ENCODE data around the gene PLXNB2.

The PLXNB2 gene

DNA sequence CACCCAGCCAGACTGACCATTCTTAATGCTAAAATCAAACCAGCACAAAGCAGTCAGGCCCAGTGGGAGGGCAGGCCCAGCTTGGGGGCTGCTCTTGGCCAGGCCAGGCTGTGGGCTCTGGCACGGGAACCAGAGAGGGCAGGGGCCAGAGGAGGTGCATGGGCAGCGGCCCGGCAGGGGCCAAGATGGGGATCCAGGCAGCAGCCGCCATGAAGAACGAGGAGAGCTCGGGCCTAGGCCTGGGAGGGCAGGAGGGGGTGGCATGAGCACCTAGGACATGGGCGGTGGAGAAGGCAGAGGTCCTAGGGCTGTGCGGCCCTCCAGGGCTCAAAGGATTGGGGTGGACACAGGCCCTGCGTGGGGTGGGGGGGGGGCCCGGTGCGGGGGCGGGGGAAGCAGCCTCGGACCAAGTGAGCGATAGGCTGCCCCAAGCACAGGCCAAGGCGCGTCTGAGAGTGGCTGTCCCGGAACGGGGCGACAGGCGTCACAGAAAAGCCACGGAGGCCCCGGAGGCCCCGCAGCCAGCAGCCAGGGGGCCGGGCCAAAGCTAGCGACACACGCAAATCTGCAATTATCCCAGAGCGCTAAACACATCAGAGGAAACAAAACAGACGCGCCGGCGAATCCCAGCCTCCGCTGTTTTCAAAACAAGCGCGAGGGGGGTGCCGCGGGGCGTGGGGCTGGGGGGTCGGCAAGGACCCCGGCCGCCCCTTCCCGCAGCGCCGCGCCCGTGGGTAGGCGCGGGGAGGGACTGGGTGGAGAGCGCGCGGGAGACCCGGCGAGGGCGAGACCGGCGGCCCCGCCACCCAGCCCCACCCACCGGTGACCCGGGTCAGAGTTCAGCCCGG lies 8.3 kb downstream of the PLXNB2 start:
- DNase-seq (ENCODE audit: low read depth) = no peak

DNA sequence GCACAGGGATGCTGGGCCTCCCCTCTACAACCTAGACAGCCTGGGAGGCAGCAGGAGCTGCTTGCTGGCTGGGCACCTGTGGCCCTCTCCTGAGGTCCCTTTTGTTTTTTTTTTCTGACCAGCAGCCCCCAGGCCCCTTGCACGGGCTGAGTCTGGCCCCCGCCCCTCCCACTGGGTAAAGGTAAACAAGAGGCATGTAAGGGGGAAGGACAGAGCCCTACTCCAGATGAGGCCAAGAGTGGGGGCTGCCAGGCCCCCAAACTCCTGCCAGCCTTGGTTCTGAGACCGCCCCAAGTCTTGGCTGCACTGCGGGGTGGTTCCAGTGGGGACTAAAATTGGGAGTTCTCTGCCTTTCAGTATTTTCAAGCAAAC lies 9.2 kb downstream of the PLXNB2 start:
- DNase-seq (ENCODE audit: low read depth) = no peak

DNA sequence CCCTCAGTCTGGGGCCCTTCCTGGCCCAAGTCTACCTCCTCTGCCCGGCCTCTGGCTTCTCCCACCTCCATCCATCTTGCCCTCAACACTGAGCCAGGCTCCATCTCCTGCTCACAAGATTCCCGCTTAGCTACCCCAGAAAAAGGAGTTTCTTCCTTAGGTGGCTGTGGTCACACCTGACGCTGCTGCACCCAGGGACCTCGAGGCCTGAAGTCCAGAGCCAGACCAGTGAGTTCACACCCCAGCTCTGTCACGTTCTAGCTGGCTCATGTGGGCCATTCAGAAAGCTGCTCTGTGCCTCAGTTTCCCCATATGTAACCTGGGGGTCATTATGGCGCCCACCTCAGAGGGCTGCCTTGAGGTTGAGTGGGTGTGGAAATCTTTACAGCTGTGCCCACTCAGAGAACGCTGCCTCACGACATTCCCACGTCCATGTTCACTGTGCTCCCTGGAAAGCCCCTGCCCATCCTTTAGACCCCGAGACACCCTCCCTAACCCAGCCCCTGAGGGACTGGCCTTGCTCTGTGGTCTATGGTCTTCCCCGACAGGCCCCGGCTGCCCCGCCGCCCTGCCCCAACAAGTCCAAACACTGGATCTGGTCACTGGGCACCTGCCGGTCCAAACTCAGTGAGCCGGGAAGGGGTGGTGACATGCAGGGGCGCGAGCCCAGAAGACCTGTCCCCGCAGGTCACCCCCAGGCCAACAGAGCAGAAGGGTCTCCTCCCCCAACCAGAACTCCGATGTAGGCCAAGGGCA lies 9.8 kb downstream of the PLXNB2 start:
- DNase-seq (ENCODE audit: low read depth) = no peak

DNA sequence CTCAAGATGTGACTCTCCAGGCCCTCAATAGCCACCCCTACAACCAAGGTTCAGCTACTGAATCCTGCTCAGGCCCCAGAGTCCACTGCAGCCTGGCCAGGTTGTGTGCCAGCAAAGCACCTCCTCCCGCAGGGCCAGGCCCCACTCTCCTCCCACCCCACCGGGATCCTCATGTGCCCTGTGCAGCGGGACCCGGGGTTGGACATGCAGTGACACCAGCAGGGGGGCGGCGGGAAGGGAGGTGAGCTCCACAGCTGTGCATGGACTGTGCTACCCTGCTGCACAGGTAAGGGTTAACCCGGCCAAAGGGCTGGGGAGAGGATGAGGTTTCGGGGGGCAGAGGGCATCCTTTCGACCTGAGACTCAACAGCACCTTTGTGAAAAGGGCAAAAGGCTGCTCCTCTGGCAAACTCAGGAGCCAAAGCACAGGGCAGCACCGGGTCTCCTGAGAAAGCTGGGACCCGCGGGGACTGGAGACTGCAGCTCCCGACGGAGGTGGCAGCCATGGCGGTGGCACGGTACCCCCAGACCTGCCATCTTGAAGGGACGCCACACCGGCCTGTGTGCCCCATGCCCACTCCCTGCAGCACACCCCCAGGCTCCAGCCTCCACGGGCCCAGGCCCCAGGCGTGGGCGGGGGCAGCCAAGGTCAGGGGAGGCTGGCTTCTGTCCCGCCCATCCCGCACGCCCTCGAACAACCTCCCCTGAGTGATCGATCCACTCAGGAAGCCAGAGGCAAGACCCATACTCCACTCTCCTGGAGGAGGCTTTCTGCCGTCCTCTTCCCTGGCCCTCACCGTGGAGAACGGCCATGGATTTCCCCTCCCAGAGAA lies 10.6 kb downstream of the PLXNB2 start:
- DNase-seq (ENCODE audit: low read depth) = no peak

DNA sequence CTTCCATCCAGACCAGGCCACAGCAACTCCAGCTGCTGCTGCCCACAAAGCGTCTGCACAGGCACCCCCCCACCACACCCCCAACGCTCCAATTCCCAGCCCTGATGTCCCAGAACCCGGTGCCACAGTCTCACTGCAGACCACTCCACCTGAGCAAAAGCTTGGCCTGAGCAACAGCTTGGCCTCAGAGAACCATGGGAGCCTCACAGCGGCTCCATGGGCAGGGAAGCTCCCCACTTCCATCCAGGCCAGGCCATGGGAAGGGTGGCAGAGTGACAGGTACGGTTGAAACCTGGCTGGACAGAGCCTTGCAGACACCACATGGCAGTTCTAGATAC lies 13.2 kb downstream of the PLXNB2 start:
- DNase-seq (ENCODE audit: low read depth) = no peak

DNA sequence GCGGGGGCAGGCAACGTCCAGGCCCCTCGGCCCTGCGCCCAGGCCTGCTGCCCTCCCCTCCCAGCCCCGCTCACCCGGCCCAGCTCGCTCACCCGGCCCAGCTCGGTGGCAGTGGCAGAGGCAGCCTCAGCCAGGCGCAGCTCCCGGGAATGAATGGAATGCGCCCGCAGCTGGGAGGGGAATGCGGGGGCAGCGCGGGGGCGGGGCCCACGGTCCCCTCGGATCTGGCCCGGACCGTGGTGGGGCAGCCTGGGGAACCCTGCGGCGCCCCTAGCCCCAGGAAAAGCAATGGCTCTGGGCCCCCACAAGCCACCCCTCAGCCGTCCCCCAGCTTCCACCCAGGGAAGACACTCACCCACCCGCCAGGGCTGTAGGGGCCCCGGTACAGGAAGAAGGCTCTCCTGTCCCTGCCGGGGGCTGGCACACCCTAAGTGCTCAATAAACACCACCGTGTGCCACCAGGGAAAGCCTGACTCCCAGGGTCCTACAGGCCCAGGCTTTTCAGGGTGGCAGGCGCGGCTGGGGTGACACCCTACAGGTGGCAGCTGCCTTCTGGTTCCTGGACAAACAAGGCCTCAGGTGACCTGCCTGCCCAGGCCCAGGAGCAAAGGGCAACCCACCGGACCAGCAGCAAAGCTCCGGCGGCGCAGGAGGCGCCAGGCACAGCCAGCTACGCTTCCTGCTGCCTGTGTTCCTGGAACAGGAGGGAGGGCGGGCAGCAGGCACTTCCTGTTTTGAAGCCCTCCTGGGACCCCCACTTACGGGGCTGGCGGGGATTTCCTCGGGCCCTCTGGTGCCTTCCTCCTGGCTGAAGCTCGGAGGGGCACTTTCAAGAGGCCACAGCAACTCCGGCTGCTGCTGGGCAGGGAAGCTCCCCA lies 13.8 kb downstream of the PLXNB2 start:
- DNase-seq (ENCODE audit: low read depth) = no peak

DNA sequence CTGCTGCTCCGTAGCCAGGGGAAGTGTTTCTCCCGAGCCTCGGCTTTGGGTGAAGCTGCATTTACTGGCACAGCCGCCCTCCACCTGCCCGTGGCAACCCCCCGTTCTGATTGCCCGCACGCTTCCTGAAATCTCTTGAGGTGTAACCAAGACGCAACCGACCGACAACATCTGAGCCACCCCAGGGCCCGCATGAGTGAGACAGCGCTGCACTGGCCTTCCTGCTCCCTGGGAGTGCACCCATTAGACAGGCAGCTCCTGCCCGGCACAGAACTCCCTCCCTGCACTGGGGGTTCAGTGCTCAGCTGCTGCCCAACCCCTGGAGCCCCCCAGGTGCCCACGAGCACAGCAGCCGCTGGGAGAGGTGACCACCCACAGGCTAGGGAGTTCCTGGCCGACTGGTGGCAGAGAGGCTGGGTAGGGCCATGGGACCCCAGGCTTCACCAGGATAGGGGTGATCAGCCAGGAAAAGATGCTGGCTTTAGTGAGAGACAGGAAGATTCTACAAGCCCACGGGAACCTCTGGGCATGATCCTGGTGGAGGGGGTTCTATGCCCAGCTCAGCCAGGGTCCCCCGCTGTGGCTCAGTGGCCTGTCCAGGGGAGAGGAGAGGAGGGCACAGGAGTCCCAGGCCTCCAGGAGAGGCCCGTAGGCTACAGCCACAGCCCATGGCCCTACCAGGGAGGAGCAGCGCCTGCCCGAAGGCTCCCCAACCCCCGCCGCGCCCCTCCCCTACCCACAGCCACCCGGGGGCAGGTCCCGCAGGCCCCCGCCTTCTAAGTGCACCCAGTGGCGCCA lies 14.6 kb downstream of the PLXNB2 start:
- no peak for DNase-seq (ENCODE audit: low read depth)

DNA sequence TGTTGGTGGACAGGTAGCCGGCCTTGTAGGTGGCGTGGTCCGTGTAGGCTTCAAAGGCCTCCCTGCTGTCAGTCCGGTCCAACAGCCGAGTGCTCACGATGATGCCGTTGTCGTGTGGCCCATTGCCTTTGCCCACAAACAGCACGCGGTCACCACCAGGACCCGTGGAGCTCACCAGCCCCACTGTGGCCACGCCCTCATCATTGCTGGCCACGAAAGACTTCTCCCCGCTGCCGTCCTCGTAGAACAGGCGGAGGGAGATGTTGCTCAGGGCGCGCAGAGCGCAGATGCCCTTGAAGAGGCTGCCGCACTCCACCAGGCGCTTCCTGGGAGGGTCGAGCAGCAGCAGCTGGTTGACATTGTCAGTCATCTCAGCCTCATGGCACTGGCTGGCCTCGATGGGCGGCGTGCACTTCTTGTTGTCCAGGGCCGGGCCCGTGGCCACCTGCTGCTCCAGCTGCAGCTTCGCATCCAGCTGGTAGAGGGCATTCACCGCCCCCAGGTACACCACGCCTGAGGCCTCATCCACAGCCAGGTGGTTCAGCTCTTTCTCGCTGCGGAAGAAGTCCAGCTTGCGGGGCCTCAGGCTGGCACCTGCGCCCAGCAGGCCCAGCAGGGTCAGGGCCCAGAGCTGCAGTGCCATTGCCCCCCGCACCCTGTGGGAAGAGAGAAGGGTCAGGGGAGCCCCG lies 17.4 kb downstream of the PLXNB2 start:
- DNase-seq (ENCODE audit: low read depth) = no peak

DNA sequence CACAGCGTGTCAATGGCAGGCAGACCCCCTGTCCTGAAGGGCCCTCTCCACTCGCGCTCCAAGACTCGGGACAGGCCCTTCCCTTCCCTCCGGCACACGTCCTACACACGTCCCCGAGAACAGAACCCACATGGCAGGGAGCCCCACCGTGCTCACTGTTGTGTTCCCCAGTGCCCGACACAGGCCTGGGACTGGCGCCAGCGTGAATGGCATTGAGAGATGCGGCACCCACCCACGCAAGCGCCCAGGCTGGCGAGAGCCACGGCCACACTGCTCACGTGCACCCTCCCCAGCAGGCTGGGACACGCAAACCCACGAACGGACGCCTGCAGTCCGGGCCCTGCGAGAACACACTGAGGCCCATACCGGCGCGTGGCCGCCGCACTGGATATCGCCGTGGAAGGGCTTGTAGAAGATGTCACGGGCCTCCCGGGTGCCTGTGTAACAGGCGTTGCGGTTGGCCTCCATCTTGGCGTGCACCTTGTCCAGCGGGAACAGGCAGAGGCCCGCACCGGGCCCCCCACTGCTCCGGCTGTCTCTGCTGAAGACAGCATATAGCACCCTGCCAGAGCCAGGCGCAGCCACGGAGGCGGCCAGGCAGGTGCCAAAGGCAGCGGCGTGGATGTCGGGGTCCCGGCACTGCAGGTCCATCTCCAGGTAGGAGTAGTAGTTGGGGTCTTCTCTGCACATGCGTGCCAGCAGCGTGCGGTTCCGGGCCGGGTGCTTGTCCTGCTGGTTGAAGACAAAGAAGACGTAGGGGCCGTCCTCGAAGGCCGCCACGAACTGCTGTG lies 18.1 kb downstream of the PLXNB2 start:
- DNase-seq (ENCODE audit: low read depth) = no peak

DNA sequence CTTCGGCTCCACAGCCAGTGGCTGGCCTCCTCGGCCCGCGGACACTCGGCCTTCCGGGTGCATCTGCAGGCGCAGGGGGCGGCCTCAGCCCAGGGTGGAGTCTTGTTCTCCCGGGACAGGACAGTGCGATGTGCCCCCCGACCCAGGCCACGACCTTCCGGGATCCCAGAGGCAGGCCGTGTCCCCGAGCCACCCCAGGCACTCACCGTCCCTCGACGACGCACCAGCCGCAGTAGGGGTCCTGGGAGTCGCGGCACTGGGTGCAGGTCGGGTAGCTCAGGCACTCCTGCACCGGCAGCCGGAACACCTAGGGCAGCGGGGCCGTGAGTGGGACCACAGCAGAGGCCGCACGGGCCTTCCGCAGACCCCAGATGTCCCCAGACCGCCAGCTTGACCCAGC lies 19.7 kb downstream of the PLXNB2 start:
- no peak for DNase-seq (ENCODE audit: low read depth)

DNA sequence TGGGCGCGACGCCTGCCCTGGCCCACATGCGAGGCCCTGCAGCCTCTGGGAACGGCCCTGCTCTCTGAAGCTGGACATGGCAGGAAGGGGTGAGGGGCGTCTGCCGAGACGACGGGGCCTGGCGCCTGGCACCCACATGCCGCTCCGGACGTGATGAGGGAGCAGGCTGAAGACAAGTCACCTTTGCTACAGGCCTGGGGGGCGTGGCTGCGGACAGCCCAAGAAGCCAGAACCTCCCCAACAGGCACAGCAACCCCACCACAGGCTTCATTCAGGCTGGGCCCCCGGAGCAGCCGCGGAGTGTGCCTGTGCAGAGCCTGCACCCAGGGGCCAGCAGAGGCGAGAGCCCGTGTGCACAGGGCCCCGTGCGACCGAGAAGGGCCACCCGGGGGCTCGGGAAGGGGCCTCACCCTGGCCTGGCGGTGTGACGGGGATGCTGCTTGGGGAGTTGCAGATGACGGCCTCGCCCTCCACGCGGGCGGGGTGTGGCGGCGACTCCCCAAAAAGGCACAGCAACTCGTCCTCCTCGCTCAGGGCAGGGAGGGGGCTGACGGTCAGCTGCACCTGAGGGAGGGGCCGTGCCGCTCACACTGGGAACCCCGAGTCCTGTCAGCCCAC lies 20.6 kb downstream of the PLXNB2 start:
- DNase-seq (ENCODE audit: low read depth) = no peak

DNA sequence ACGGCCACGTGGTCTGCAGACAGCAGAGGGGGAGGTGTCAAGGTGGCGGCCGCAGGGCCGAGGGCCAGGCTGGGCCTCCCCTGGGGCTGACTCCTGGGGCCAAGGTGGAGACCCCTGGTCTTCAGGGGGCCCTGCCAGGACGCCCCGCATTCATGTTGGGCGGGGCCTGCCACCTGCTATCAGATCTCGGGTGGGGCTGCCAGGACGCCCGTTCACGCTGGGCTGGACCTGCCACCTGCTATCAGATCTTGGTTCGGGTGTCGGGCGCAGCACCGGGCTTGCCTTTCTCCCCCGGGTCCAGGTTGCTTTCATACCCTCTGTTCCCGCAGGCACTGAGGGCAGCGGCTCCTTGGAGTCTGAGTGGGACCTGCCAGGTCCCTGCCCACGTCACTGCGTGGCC lies 21.2 kb downstream of the PLXNB2 start:
- no peak for DNase-seq (ENCODE audit: low read depth)

DNA sequence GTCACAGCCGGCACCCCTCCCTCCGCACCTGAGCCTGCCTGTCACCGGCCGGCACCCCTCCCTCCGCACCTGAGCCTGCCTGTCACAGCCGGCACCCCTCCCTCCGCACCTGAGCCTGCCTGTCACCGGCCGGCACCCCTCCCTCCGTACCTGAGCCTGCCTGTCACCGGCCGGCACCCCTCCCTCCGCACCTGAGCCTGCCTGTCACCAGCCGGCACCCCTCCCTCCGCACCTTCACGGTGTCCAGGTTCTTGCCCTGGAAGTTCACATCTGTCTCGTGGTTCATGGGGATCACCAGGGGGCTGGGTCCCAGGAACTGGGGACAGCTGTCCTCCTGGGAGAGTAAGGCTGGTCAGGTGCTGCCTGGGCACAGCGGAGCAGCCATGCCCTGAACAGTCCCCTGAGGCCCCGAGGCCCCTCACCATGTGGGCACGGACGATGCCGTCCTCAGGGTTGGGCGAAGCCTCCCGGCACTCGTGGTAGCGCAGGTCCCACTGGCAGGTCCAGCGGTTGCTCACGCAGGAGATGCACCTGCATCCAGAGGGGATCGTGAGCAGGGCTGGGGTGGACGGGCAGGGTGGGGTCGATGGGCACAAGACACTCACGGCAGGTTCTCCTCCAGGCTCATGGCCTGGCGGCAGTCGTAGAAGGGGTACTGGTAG lies 21.7 kb downstream of the PLXNB2 start:
- no peak for DNase-seq (ENCODE audit: low read depth)

DNA sequence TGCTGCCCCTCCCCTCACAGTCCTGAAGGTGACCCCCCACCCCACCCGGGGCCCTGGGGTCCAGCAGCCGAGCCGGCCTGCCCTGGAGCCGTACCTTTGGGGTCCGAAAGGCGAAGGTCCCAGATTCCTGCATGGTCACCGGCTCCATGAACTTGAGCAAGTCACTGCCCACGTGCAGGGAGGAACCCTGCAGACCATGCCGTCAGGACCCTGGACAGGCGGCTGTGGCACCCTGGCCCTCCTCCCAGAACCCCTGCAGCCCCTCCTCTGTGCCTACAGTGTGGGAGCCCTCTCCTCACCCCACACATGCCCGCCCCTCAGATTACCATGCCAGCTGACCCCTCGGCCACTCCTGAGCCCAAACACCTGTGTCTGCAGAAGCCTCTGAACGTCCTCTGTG lies 23.0 kb downstream of the PLXNB2 start:
- DNase-seq (ENCODE audit: low read depth) = no peak

DNA sequence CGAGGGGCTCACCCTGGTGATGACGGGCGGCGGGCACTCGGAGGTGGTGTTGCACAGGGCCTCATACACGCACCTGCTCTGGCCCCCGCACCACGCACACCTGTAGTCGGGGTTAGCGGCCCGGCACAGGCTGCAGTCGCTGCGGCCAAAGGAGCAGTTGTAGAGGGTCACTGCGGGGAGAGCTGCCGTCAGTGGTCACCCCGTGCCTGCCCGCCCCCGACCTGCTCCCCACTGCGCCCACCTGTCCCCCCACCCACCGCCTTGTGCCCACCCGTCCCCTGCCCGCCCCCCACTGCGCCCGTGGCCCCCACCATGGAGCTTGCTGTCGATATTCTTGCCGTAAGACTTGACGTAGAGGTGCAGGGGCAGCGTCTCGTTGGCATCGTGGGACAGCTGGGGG lies 23.6 kb downstream of the PLXNB2 start:
- no peak for DNase-seq (ENCODE audit: low read depth)

DNA sequence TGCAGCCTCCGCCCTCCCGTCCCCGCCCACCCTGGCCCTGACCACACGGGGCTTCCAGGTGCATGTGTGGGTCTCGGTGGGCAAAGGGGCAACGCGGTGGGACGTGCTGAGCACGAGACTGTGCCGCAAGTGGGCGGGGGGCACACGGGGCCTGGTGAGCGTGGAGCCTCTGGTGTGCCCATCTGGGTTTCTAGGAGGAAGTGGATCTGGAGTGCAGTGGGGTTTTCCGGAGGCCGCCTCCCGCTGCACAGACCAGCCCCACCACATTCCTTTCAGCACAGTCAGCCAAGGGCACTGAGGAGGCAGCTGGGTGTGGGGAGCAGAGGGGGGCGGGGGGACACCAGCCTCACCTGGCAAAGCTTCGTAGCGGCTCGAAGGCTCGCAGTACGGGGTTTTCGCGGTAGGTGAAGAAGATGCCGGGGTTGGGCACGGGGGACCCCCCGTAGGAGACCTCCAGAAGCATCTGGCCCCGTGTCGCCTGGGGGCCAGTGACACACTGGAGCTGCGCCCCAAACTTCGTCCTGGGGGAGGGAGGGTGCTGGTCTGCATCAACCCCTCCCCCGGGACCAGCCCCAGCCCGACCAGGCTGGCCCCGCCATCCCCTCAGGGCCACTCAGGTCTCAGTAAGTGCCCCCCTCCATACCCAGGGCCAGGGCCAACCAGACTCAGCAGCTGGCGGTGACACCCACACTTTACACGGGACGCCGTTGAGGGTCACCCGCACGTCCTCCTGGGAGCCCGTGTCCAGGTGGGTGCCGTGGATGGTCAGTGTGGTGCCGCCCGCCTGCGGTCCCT lies 24.9 kb downstream of the PLXNB2 start:
- DNase-seq (ENCODE audit: low read depth) = no peak

DNA sequence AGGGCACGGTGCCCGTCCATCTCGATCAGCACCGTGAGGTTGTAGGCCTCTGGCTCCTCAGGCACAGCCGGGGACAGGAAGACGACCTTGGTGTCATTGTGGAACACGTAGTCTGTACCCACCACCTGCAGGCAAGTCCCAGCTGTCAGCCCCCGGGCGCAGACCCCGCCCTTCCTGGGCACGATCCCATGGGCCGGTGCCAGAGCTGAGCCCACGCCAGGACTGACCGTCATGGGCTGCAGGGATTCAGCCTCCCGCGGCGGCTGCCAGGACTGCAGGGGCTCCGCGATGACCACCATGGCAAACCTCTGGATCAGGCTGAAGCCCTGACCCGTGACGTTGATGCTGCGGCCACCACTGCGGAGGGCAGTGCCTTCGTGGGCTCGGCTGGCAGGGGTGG lies 25.5 kb downstream of the PLXNB2 start:
- DNase-seq (ENCODE audit: low read depth) = no peak

DNA sequence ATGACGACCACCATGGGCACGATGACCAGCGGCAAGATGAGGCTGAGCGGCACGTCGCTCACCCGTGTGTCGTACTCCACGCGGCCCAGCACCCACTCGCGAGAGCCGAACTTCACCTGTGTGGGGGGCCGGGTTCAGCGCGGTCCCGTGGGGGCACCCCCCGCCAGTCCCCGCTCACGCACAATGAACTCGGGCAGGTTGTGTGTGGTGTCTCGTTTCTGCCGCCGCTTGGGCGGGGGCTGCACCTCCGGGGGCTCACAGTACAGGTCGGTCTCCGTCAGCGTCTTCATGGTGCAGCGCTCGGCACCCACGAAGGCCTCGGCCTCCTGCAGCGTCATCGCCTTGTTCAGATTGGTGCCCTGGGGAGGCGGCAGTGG lies 26.1 kb downstream of the PLXNB2 start:
- no peak for DNase-seq (ENCODE audit: low read depth)

Data from activated T-helper 9 cell treated with anti-CD3 and anti-CD28 coated beads, Interleukin-2, amount 50 U/mL, for 16 hours (primary cell).